A549 (cell line): ENCODE results near the gene DEFB125.

ENCODE experiments used
- BHLHE40 ChIP-seq: IDR thresholded peaks from 2 replicates; pipeline ENCODE4 v1.6.1; 2012; ENCODE audit warnings: low read depth, low read length, inconsistent platforms
- CHD4 ChIP-seq: fragments of 200-600 bp; sonication (generic); IDR thresholded peaks from 2 replicates; pipeline ENCODE4 v1.6.1; 2016; ENCODE audit warnings: antibody characterized with exemption, mild to moderate bottlenecking, borderline replicate concordance
- CTCF ChIP-seq: fragments of >200 bp; sonication (Bioruptor Twin); formaldehyde crosslinking; IDR thresholded peaks from 3 replicates; pipeline ENCODE4 v1.5.1; 2016
- EHF ChIP-seq: fragments of 250-450 bp; sonication (Bioruptor Pico); IDR thresholded peaks from 2 replicates; pipeline ENCODE4 v1.5.0; 2020; ENCODE audit warnings: mild to moderate bottlenecking
- EP300 ChIP-seq, 2 experiments: fragments of >200 bp; sonication (Bioruptor Twin); formaldehyde crosslinking; IDR thresholded peaks; 2 replicates in 1 of 2; 3 replicates in 1 of 2; pipeline ENCODE4 v1.6.1; 2016 to 2017
- HOXA7 ChIP-seq: fragments of 250-450 bp; sonication (Bioruptor Pico); IDR thresholded peaks from 2 replicates; pipeline ENCODE4 v1.5.0; 2020; ENCODE audit warnings: mild to moderate bottlenecking, moderate library complexity
- MAX ChIP-seq: IDR thresholded peaks from 2 replicates; pipeline ENCODE4 v1.6.1; 2012
- PBX3 ChIP-seq: IDR thresholded peaks from 2 replicates; pipeline ENCODE4 v1.6.1; 2012
- POLR2A ChIP-seq: IDR thresholded peaks from 2 replicates; pipeline ENCODE4 v1.6.1; 2012; ENCODE audit warnings: mild to moderate bottlenecking, low read length
- RARB ChIP-seq: fragments of 250-450 bp; sonication (Bioruptor Pico); IDR thresholded peaks from 2 replicates; pipeline ENCODE4 v1.8.0; 2021; ENCODE audit warnings: mild to moderate bottlenecking, moderate library complexity
- RFX5 ChIP-seq: fragments of 450-650 bp; IDR thresholded peaks from 2 replicates; pipeline ENCODE4 v1.7.1; 2014; ENCODE audit warnings: antibody characterized with exemption, mild to moderate bottlenecking, moderate library complexity
- SREBF2 ChIP-seq: fragments of 450-650 bp; IDR thresholded peaks from 2 replicates; pipeline ENCODE4 v1.6.1; 2014; ENCODE audit warnings: mild to moderate bottlenecking, moderate library complexity

GRCh38 chr20:117518-117917 lies 30.0 kb downstream of the DEFB125 start:
- TF ChIP-seq EP300 (IDR thresholded peaks at IDR 0.05), result no peak
- no peak for TF ChIP-seq CTCF
- TF ChIP-seq CHD4, result no peak
- no peak for TF ChIP-seq PBX3
- TF ChIP-seq HOXA7 (CRISPR knock-in tag), result no peak
- no peak for TF ChIP-seq MAX
- no peak for TF ChIP-seq POLR2A
- TF ChIP-seq RFX5, result no peak
- TF ChIP-seq SREBF2, result no peak
- no peak for TF ChIP-seq RARB (CRISPR knock-in tag)
- TF ChIP-seq BHLHE40, result no peak
- no peak for TF ChIP-seq EHF (CRISPR knock-in tag)
